WTC11 (cell line): ENCODE measurements around the gene SPEF1. TPM values are rescaled to one million over a fixed set of nuclear protein-coding genes. Genes with fewer than 3 reads are reported as not detected.

Experiments
- ATAC-seq: fragments of 200-7000 bp; cut with Tn5 transposase; 2 replicates; pipeline ENCODE4 v1.10.0; 2021; ENCODE audit warnings: mild to moderate bottlenecking, moderate library complexity
- CTCF ChIA-PET: fragments of 300-600 bp; sonication (Branson Sonifier 250); formaldehyde crosslinking; loops from one replicate; lab custom pipeline; 2021; ENCODE audit warnings: antibody characterized with exemption; lab: Charles Lee
- POLR2A ChIA-PET: fragments of 350-600 bp; sonication (Branson Sonifier 250); formaldehyde crosslinking; loops from one replicate; lab custom pipeline; 2021; ENCODE audit warnings: antibody characterized with exemption; lab: Charles Lee
- DNase-seq: peaks from one replicate; pipeline ENCODE4 v3.0.0; 2021; ENCODE audit warnings: low spot score
- H3K27ac Mint-ChIP-seq: 2 replicates; pipeline ENCODE4 v1.8.0; 2021; ENCODE audit warnings: mixed read lengths
- H3K27me3 Mint-ChIP-seq: 2 replicates; pipeline ENCODE4 v1.8.0; 2021; ENCODE audit warnings: low read depth, mild to moderate bottlenecking, moderate library complexity, mixed read lengths
- H3K36me3 Mint-ChIP-seq: 2 replicates; pipeline ENCODE4 v1.8.0; 2021; ENCODE audit warnings: mixed read lengths
- H3K4me1 Mint-ChIP-seq: 2 replicates; pipeline ENCODE4 v1.8.0; 2022; ENCODE audit warnings: mixed read lengths
- H3K4me3 Mint-ChIP-seq: 2 replicates; pipeline ENCODE4 v1.8.0; 2021; ENCODE audit warnings: mild to moderate bottlenecking, moderate library complexity, mixed read lengths
- H3K9me3 Mint-ChIP-seq: 2 replicates; pipeline ENCODE4 v1.8.0; 2021; ENCODE audit warnings: mixed read lengths
- ATF1 ChIP-seq: sonication (generic); formaldehyde crosslinking; IDR thresholded peaks from 2 replicates; pipeline ENCODE4 v1.8.1; 2023; ENCODE audit warnings: mild to moderate bottlenecking, moderate library complexity, missing genetic modification reagents
- ATF3 ChIP-seq: sonication (generic); formaldehyde crosslinking; conservative IDR thresholded peaks from 2 replicates; pipeline ENCODE4 v1.8.1; 2022; ENCODE audit warnings: mild to moderate bottlenecking, missing genetic modification reagents
- ATF6 ChIP-seq: sonication (generic); formaldehyde crosslinking; IDR thresholded peaks from 2 replicates; pipeline ENCODE4 v1.8.1; 2023; ENCODE audit warnings: mild to moderate bottlenecking, missing genetic modification reagents
- E2F4 ChIP-seq: sonication (generic); formaldehyde crosslinking; IDR thresholded peaks from 2 replicates; pipeline ENCODE4 v1.8.1; 2022; ENCODE audit warnings: low read depth, mild to moderate bottlenecking, moderate library complexity, missing genetic modification reagents, borderline replicate concordance
- EMX1 ChIP-seq: fragments of 250-450 bp; sonication (Bioruptor Pico); IDR thresholded peaks from 2 replicates; pipeline ENCODE4 v1.8.0; 2021; ENCODE audit warnings: mild to moderate bottlenecking
- ERG ChIP-seq: fragments of 250-450 bp; sonication (Bioruptor Pico); IDR thresholded peaks from 2 replicates; pipeline ENCODE4 v1.8.0; 2021; ENCODE audit warnings: mild to moderate bottlenecking
- GRHL2 ChIP-seq: fragments of 250-450 bp; sonication (Bioruptor Pico); IDR thresholded peaks from 2 replicates; pipeline ENCODE4 v1.8.0; 2022; ENCODE audit warnings: mild to moderate bottlenecking, moderate library complexity; ENCODE audit not compliant: insufficient replicate concordance, severe bottlenecking
- JAZF1 ChIP-seq: fragments of 250-450 bp; sonication (Bioruptor Pico); IDR thresholded peaks from 2 replicates; pipeline ENCODE4 v1.9.0; 2021; ENCODE audit warnings: moderate library complexity, mild to moderate bottlenecking, inconsistent platforms
- JUN ChIP-seq: sonication (generic); formaldehyde crosslinking; IDR thresholded peaks from 2 replicates; pipeline ENCODE4 v1.8.0; 2023; ENCODE audit warnings: mild to moderate bottlenecking, missing genetic modification reagents
- MXD4 ChIP-seq: fragments of 250-450 bp; sonication (Bioruptor Pico); IDR thresholded peaks from 2 replicates; pipeline ENCODE4 v1.8.0; 2021; ENCODE audit warnings: mild to moderate bottlenecking, moderate library complexity, borderline replicate concordance
- MYBL2 ChIP-seq: sonication (generic); formaldehyde crosslinking; IDR thresholded peaks from 2 replicates; pipeline ENCODE4 v1.8.1; 2023; ENCODE audit warnings: mild to moderate bottlenecking, moderate library complexity, missing genetic modification reagents
- NFE2L1 ChIP-seq: sonication (generic); formaldehyde crosslinking; IDR thresholded peaks from 2 replicates; pipeline ENCODE4 v1.8.1; 2023; ENCODE audit warnings: missing genetic modification reagents
- NFYB ChIP-seq: sonication (generic); formaldehyde crosslinking; conservative IDR thresholded peaks from 2 replicates; pipeline ENCODE4 v1.8.0; 2022; ENCODE audit warnings: low read depth, missing genetic modification reagents
- NR2C2 ChIP-seq: sonication (generic); formaldehyde crosslinking; IDR thresholded peaks from 2 replicates; pipeline ENCODE4 v1.8.0; 2022; ENCODE audit warnings: mild to moderate bottlenecking, missing genetic modification reagents
- PRDM15 ChIP-seq: sonication (generic); formaldehyde crosslinking; IDR thresholded peaks from 2 replicates; pipeline ENCODE4 v1.8.0; 2022; ENCODE audit warnings: missing genetic modification reagents
- PREB ChIP-seq: sonication (generic); formaldehyde crosslinking; IDR thresholded peaks from 2 replicates; pipeline ENCODE4 v1.8.1; 2022; ENCODE audit warnings: mild to moderate bottlenecking, missing genetic modification reagents, moderate library complexity, borderline replicate concordance
- RORB ChIP-seq: fragments of 250-450 bp; sonication (Bioruptor Pico); IDR thresholded peaks from 2 replicates; pipeline ENCODE4 v1.9.0; 2021; ENCODE audit warnings: mild to moderate bottlenecking
- SP1 ChIP-seq: sonication (generic); formaldehyde crosslinking; conservative IDR thresholded peaks from 2 replicates; pipeline ENCODE4 v1.8.1; 2022; ENCODE audit warnings: missing genetic modification reagents
- TEAD1 ChIP-seq: sonication (generic); formaldehyde crosslinking; IDR thresholded peaks from 2 replicates; pipeline ENCODE4 v1.8.0; 2022; ENCODE audit warnings: mild to moderate bottlenecking, missing genetic modification reagents
- TEAD4 ChIP-seq: sonication (generic); formaldehyde crosslinking; IDR thresholded peaks from 2 replicates; pipeline ENCODE4 v1.8.0; 2022; ENCODE audit warnings: mild to moderate bottlenecking, missing genetic modification reagents
- ZNF121 ChIP-seq: sonication (generic); formaldehyde crosslinking; IDR thresholded peaks from 2 replicates; pipeline ENCODE4 v1.8.0; 2023; ENCODE audit warnings: missing genetic modification reagents
- ZNF396 ChIP-seq: fragments of 250-450 bp; sonication (Bioruptor Pico); IDR thresholded peaks from 2 replicates; pipeline ENCODE4 v1.8.0; 2021; ENCODE audit warnings: mild to moderate bottlenecking, moderate library complexity, borderline replicate concordance
- total RNA-seq: library from RNA; stranded (reverse); gene quantifications from 3 replicates; pipeline ENCODE4 v1.2.3, GENCODE V29; 2021

Gene SPEF1
- total RNA-seq, 1 experiment from 2014 or later, result 0.72 TPM

- no peak for DNase-seq
- no peaks in the 10 kb centered on the region; the same call in 1 of the 2 replicates for H3K27me3 Mint-ChIP-seq
- ATAC-seq, result no peak
- H3K9me3 Mint-ChIP-seq, result no peaks in the 10 kb centered on the region
- ChIA-PET POLR2A (no interaction called here), CTCF (interaction anchor here (1.2 to 8.1 kb wide), 2 partner anchors 14 to 16 kb away, joined by 3 to 195 read pairs; partner anchors contain the start of gene SPEF1)
- peak overlapping the region; percentile 94 for H3K4me3 Mint-ChIP-seq
- H3K27ac Mint-ChIP-seq, result no peak overlapping the region
- H3K36me3 Mint-ChIP-seq, result peaks cover 3% of the 10 kb centered on the region
- peaks cover 22% of the 10 kb centered on the region for H3K4me1 Mint-ChIP-seq
- TF ChIP-seq MYBL2 (CRISPR knock-in tag), result no peak
- no peak for TF ChIP-seq PREB
- no peak for TF ChIP-seq ZNF396
- TF ChIP-seq ZNF121 (CRISPR knock-in tag), result no peak
- no peak for TF ChIP-seq TEAD4 (CRISPR knock-in tag)
- no peak for TF ChIP-seq GRHL2
- no peak for TF ChIP-seq MXD4 (CRISPR knock-in tag)
- TF ChIP-seq ATF3 (CRISPR knock-in tag), result no peak
- no peak for TF ChIP-seq EMX1 (CRISPR knock-in tag)
- TF ChIP-seq ATF1 (CRISPR knock-in tag), result no peak
- no peak for TF ChIP-seq RORB (CRISPR knock-in tag)
- no peak for TF ChIP-seq ATF6 (CRISPR knock-in tag)
These were observed 15.9 kb downstream of the SPEF1 start for GRCh38 chr20:3765171-3765882.

GRCh38 chr20:3764659-3765058 is 16.6 kb downstream of the SPEF1 start:
- no peak overlapping the region for H3K27ac Mint-ChIP-seq
- ChIA-PET POLR2A (no interaction called here), CTCF (interaction anchor here (8.1 kb wide), 1 partner anchor 13 kb away, joined by 195 read pairs; no protein-coding TSS in a partner anchor)
- TF ChIP-seq NFYB (CRISPR knock-in tag) (no peak), GRHL2 (no peak), TEAD1 (CRISPR knock-in tag) (no peak), SP1 (CRISPR knock-in tag) (no peak), PRDM15 (CRISPR knock-in tag) (no peak), JUN (CRISPR knock-in tag) (no peak), ATF6 (CRISPR knock-in tag) (no peak), JAZF1 (CRISPR knock-in tag) (no peak), ERG (CRISPR knock-in tag) (no peak), NFE2L1 (no peak), NR2C2 (no peak), E2F4 (CRISPR knock-in tag) (no peak)
- peaks cover 3% of the 10 kb centered on the region for H3K36me3 Mint-ChIP-seq
- DNase-seq (no peak), ATAC-seq (no peak)
- no peaks in the 10 kb centered on the region for H3K9me3 Mint-ChIP-seq
- H3K4me3 Mint-ChIP-seq, result no peak overlapping the region
- no peaks in the 10 kb centered on the region; the same call in 1 of the 2 replicates for H3K27me3 Mint-ChIP-seq
- peaks cover 22% of the 10 kb centered on the region for H3K4me1 Mint-ChIP-seq
